NCI-H2227 treated with DMSO at 0.1 percent for 48 hours (cell line): Measurements from ENCODE around the gene BNC1.

Experiments used
- DNase-seq: peaks from one replicate; lab custom pipeline; 2025; lab: John Stamatoyannopoulos, UW

The BNC1 gene, protein sequence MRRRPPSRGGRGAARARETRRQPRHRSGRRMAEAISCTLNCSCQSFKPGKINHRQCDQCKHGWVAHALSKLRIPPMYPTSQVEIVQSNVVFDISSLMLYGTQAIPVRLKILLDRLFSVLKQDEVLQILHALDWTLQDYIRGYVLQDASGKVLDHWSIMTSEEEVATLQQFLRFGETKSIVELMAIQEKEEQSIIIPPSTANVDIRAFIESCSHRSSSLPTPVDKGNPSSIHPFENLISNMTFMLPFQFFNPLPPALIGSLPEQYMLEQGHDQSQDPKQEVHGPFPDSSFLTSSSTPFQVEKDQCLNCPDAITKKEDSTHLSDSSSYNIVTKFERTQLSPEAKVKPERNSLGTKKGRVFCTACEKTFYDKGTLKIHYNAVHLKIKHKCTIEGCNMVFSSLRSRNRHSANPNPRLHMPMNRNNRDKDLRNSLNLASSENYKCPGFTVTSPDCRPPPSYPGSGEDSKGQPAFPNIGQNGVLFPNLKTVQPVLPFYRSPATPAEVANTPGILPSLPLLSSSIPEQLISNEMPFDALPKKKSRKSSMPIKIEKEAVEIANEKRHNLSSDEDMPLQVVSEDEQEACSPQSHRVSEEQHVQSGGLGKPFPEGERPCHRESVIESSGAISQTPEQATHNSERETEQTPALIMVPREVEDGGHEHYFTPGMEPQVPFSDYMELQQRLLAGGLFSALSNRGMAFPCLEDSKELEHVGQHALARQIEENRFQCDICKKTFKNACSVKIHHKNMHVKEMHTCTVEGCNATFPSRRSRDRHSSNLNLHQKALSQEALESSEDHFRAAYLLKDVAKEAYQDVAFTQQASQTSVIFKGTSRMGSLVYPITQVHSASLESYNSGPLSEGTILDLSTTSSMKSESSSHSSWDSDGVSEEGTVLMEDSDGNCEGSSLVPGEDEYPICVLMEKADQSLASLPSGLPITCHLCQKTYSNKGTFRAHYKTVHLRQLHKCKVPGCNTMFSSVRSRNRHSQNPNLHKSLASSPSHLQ

DNA sequence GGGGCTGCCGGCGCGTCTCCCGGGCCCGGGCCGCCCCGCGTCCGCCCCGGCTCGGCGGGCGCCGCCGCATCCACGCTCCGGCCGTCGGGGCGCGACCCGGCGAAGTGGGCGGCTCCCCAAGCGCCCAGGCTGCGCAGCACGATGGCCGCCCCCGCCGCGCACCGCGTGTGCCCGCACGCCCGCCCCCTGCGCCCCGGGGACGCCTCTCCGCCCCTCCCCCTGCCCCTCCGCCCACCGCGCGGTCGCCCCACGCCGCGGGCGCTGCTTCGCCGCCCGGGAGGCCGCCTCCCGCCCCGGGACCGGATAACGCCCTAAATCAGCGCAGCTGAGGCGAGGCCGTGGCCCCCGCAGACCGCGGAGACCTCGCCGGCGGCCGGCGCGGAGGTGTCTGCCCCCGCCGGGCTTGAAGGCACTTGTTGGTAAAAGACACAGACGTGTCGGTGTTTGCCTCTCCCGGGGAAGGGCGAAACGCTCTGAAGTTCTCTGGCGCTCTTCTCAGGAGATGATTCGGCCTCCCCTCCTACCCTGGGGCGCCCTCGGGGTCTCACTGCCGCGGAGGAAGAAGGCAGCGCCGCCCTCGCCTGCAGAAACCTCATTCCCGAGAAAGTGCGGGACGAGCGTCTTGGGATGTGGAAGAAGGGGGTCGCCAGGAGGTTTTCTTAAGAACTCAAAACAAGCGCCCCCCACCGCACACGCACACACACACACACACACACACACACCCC, at the start of gene BNC1:
Gene BNC1, minus strand, starts transcription at position 106 of the 725 bp plus-strand sequence. Its CDS starts 36 bp downstream, at position 70.
- DNase-seq: no peak

DNA sequence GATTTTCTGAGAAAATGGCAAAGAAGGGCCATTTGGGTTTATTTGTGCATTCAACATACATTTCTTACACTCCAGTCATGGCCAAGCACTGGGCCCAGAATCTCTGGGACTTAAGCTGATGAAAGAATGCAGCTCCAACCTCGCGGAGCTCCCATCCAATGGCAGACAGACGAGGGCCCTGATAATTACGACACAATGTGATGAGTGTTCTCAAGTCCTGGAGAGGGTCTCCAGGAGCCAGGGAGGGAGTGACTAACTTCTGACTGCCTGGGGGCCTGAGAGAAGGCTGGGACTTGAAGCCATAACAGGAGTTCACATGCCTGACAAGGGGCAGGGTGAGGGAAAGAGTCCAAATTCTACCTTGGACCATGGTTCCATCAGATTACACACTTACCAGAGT, 42.6 kb upstream of the BNC1 start:
- no peak for DNase-seq

DNA sequence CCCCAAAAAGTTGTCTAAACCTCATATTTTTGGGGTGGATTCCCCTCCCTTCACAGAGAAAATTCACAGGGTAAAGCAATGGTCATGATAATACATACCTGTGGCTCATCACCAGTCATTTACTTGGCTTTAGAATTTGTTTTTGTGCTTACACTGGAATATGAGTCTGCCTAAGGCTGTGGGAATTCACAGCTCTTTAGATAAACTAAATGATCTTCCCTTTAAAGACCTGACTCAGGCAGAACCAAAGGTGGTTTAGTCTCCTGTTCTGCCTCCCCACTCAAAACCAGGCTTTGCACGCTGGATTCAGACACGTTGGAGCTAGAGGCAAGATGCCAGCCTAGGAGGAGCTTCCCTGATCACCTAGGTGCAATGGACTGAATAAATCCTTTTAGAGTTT, 40.3 kb upstream of the BNC1 start:
- DNase-seq: no peak

DNA sequence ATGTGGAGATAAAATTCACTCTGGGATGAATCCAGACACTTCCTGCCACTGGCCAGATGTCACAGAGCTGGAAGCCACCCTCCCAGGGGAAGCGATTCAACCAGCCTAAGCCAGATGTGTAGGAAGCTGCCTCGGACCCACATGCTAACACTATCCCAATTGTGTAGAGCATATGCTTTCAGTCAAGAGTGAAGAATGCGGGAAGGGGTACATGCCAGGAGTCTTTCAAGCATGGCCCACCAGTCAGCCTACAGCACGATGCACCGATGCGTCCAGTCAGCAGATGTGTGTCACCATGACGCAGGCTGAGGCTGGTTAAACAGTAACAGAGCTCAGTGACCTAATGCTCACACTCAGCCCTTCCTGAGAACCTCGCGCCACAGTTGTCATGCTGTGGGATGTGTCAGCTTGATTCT, 38.8 kb upstream of the BNC1 start:
- DNase-seq: no peak

DNA sequence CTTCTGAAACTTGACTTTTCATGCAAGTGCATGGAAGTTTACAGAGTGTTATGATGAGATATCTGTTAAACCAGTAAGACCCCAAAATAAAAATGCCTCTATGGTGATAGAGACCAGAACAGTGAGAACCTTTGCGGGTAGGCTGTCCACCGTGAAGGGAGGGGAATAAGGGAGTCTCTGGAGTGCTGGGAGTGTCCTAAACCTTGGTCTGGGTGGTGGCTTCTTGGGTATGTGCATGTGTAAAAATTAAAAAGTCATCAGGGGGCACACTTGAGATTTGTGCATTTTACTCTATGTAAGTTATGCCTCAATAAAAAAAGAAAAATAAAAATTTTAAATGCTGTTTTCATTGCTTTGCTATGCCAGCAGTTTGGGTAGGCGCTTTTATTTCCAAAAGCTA, 38.2 kb upstream of the BNC1 start:
- DNase-seq: no peak

DNA sequence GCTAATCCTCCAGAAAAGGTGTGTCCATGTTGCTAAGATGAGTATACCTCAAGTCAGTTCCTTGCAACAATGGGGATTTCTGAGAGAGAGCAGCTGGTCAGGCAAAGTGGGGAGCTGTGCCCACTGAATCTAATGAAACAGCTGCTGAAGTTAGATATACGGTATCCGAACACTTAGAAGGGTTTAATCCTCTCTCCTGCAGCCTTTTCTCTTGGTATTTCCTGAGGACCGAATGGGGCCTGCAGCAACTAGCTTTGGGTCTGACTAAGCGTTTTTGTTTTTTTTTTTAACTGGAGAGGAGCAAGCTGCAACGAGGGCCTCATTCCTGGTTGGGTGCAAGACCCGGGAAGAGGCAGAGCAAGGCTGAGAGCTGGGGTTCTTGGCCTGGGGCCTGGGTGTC, 37.6 kb upstream of the BNC1 start:
- DNase-seq: no peak

DNA sequence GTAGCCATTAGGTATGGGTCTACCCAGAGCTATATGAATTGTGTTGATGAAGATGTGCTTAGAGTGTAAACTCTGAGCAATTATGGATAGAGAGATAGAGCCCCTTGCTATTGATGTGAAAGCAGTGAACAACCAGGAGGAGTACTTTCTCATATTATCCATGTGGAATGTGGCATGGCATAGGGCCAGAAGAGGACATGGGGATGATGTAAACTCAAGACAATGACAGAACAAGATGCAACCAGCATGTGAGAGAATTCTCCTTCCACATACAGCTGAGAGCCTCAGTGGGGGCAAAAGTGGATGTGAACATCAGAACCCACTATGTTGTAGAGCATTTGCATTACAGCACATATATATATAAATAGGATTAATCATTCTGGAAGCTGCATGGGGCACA, 36.4 kb upstream of the BNC1 start:
- no peak for DNase-seq

DNA sequence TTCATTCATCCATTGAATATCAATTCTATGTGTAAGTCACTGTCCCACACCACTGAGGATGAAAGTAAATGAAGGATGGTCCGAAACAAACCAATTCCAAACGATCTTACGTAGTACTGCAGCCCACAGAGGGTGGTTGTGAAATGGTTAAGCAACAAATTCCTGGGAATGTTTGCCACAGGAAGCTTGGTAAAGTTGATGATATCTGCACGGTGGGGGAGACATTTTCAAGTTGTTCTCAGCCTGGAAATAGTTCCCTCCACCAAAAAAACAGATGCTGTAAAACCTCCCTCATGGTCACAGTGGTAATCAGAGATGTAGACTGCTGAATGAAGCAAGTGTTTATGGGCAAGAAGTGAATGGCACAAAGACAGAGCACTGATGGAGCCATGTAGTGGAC, 35.9 kb upstream of the BNC1 start:
- DNase-seq: no peak

DNA sequence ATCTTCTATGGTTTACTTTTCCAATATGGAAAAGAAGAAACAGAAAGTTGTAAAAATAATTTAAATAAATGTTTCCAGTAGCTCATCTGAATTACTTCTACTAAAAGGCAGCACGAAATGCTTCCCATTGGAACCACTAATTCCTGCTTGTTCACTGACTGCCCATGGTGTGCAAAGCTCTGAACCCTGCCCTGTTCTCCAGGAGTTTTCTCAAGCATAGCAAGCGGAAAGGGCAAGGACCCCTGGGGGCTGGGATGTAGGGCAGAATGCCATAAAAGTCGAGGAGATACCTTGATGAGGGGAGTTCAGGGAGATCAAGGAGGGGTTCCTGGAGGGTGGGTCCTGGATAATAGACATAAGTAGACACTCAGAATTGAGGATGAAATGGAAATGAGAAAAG, 35.3 kb upstream of the BNC1 start:
- DNase-seq: no peak

DNA sequence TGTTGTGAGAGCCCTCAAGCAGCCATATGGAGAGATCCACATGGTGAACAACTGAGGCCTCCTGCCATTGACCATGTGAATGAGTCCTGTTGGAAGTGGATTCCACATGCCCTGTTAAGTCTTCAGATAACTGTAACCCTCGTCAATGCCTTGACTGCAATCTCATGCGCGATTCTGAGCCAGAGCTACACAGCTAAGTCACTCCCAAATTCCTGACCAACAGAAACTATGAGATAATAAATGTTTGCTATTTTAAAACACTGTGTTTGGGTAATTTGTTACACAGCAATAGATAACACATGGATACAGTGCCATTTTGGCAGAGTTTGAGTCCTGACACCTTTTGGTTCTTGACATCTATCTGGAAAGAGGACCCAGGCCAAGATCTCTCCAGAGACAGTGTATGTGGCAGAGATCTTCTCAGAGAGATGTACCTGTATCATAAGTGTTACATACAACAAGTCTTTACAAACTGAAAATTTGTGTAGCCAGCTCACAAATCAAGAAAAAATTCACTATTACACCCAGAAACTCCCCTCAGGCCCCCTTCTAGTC, 34.5 kb upstream of the BNC1 start:
- no peak for DNase-seq

DNA sequence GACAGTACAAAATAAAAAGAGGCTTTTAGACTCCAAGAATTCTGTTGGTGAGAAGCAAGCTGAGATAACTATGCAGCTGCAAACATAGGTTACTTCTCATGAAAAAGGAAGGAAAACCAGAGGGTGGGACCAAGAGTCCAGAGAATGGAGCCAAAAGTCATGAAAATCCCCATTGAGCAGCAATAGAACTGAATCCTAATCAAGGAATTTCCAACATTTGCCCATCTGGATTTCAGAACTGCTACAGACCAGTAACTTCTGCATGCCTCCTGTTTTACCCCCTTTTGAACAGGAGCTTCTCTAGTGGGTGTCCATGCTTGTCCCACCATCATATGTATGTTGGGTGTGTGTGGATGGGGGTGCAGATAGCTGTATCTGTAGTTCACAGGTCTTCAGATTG, 33.6 kb upstream of the BNC1 start:
- no peak for DNase-seq

DNA sequence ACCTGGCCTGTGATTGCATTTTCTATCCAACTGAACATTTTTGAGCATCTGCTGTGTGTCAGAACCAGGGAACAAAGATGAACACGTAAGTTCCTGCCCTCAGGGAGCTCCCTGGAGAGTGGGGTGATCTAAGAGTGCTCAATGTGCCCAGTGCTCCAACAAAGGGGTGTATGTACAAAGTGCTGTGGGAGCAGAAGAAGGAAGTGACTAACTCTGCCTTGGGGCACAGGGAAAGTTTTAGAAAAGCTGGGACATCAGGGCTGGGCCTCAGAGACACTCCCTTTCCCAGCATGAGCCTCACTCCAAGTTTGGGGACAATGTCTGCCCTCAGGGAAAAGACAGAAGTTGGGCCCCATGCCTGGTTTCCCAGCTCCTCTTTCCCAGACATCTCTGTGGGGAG, 27.6 kb upstream of the BNC1 start:
- no peak for DNase-seq

DNA sequence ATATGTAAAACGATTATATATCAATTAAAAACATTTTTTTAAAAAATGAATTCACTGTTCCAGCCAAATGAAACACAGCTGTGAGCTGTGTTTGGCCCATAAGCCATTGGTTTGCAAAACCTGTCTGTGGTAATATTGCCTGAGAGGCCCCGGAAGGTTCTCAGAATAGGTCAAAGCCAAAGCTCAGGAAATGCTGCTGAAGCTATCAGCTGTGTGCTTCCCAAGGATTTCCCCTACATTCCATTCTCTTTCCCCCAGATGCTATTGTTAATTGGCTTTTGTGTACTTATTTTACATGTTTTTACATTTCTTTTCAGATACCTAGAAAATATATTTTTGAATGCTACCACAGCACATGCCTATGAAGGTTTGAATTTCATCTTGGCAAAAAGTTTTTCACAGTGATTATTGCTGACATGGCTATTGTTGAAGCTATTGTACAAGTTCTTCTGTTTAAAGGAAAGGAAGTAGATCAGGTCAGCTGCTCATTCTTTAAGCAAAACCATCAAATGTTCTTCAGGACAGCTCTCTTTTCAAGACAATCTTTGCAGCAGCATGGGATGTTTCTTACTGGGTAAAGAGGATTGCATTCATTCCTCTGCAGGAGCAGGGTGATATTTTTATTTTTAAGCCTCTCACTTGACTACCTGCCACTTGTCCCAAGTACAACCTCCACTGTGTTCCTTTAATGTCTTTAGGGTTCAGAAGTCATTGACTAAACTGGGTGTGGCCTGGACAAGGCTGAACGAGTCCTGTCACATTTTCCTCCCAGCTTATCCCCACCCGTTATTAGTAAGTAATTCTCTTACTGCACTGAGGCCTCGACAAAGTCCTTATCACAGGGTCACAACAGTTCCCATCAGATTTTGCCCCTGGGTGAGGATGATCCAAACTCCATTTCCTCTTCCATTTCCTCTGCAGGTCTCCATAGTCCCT, 26.3 kb upstream of the BNC1 start:
- DNase-seq: no peak

DNA sequence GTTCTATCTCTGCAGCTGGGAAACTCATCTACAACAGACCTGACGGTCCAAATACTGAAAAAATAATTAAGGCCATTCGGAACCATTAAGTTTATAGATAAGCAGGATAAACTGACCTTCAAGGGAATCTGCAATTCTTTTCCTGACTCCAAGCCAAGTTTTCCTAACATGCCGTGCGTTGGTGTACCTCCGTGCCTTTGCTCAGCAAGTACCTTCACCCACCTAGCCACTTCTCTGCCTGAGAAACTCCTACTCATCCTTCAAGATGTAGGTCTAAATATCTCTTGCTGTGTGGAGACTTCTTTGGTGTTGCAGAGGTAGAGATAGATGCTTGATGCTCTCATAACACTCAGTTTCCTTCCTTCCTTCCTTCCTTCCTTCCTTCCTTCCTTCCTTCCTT, 24.2 kb upstream of the BNC1 start:
- no peak for DNase-seq

DNA sequence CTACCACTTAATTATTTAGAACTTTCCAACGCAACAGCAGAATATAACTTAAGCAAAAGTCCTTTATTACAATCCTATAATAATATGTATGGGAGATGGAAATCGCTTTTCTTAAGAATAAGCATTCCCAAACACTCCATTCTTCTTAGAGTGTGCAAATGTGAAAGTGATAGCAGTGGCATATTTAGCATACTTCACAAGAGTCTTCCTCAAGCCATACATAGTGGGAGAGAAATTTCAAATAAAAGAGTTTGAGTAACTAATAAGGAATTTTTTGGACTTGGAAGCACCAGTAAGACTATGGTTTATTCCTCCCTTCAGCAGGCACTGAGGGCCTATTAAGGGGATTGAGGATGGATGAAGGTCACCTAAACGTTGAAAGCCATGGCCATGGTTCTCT, 22.1 kb upstream of the BNC1 start:
- DNase-seq: no peak

DNA sequence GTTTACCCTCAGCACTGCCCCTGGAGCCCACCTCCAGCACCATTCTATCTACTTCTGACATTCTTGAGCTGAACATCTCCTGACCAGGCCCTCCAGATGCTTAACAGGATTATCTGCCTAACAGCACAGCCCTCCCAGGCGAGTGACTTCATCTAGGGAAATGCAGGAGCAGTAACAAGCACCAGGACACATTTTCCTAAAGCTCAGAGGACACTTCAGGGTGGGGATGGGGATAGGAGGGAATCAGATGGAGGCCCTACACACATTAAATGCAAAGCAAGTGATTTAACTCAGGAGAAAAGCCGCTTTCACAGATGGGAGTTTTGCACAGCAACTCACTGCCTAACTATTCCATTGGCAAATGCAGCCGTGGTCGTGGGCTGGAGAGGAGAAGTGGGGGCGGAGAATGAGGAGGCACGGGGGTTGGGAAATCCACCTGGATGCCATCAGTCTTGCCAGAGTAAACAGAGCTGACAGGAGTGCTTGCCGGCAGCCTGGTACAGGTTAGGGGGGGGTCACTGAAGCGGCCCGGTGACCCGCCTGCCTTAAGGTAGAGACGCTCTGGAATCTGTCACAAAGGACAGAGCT, 21.3 kb upstream of the BNC1 start:
- DNase-seq: no peak

DNA sequence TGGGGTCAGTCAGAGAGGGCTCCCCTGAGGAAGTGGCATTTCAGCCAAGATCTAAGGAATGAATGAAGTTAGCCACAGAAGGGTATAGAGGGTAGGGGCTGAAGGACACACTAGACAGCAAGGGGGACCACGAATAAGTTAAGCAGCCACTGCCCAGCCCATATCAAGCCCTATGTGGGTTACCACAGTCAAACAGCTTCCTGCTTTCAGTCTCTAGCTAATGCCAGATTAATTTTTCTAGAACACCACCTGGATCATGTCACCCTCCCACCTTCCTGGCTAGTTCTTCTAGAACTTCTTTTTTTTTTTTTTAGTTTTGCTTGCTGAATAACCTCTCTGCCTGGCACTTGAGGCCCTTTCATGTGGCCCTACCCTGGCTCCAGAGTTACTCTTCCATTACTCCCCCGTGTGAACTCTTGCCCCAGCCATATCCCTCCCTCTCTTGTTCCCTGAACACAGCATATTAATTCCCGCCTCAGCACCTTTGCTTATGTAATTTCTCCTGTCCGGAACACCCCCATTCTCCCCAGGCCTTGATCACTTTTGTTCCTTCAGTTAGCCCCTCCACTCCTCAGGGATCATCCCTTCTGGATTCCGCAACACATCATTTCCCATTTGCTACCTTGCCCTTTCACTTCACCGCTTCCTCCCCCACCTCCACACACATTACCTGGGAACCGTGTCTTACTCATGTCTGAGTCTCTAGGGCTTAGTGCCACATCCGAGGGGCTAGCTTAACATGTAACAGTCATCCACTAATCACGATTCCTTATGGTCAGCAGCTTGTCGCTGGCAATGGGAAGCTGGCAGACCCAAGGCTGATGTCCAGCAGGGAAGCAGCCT, 20.6 kb upstream of the BNC1 start:
- no peak for DNase-seq

DNA sequence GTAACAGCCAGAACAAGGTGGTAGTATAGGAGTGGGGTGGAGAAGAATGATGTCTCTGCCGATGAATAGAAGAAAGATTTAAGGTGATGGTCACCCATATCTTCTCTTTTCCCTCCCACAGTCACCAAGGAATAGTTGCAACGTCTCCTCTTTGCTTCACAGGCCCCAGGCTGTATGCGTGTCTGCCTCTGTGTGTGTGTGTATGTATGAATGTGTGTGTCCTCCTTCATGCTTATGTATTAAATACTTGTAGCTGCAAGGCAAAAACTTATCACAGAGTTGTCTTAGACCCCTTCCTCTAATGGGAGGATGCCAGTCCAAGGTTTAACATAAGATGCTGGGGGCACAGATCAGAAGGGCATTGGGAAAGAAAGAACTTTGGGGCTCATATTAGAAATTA, 19.1 kb upstream of the BNC1 start:
- DNase-seq: no peak

DNA sequence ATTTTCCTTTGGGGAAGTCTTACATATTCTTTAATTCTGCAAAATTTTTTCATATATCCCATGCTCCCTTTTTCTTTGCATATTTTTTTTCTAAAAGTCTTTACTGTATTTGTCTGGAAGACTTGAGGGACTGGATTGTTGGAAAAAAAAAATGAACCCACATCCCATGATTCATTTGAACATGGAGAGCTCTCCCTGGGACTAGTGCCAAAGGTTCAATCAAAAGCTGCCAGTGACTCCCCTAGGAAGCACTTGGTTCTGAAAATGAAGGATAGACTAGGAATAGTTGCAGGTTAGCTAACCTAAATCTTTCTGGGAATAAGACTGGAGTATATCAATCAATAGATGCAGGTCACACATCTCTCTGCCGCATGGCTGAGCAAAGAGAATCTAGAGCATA, 16.4 kb upstream of the BNC1 start:
- DNase-seq: no peak

DNA sequence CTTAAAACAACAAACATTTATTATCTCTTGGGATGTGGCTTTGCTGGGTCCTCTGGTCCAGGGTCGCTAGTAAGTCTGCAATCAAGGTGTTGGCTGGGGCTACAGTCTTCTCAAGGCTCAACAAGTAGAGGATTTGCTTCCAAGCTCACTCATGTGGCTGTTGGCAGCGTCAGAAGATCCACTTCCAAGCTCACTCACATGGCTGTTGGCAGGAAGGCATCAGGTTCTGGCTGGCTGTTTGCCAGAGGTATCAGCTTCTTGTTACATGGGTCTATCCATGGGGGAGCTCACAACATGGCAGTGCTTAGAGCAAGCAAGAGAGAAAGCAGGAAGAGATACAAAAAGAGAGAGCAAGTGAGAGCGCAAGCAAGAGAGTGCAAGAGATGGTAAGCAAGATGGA, 15.0 kb upstream of the BNC1 start:
- DNase-seq: no peak
